Measurements from ENCODE around the gene CDH13. TPM values are rescaled to one million over a fixed set of nuclear protein-coding genes. Genes with fewer than 3 reads are reported as not detected.

CDH13 gene
- total RNA-seq (2014; rRNA removed; shearing (Covaris generic)) = 60.7 and 62.5 TPM in 2 replicates

DNA sequence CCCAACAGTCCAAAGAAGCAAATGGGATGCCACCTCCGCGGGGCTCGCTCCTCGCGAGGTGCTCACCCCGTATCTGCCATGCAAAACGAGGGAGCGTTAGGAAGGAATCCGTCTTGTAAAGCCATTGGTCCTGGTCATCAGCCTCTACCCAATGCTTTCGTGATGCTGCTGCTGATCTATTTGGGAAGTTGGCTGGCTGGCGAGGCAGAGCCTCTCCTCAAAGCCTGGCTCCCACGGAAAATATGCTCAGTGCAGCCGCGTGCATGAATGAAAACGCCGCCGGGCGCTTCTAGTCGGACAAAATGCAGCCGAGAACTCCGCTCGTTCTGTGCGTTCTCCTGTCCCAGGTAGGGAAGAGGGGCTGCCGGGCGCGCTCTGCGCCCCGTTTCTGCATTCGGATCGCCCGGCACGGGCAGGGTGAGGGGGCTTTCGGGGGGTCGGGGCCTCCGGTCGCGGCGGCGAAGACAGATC, at the start of gene CDH13:
Gene CDH13, plus strand, starts transcription at position 179 of the 471 bp plus-strand sequence.
- Histone ChIP-seq H3K36me3 (no peaks in the 10 kb centered on the region), H3K4me3 (peak within 1 kb of the TSS; percentile 68), H3K9me3 (replicated peaks) (no peaks in the 10 kb centered on the region), H3K27ac (peak within 1 kb of the TSS; percentile 98), H3K4me1 (replicated peaks) (peaks cover 41% of the 10 kb centered on the region), H3K27me3 (replicated peaks) (no peaks in the 10 kb centered on the region)
- DNase-seq (ENCODE audit: low read depth in 1 of 2, low spot score in 2 of 2) = peak; percentile 53 to 59

DNA sequence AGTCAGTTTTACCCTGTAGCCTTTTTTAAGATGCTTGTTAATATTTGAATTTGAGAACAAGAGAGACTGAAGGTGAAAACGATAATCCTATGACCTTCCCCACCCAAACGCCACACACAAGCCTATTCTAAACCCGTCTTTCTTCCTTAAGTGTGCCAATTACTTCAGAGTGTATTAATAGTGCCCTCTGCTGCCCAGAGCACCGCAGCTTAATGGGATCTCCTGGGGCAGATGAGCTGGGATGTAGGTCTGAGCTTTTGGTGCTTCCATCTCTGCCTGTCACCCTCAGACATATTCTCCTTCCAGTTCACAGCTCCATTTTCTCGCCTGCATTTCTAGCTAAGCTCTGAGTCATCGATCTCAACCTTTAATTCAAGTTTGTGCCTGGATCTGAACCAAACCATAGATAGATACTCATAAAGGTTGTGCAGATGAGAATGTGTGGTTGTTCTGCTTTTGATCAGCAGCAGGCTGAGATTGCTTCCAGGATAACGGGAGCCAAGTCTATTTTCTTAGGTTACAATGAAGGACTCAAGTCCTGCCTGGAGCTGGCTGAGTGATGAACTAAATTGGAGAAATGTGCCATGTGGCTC, 46.4 kb upstream of the CDH13 start:
- no peaks in the 10 kb centered on the region for H3K27me3 ChIP-seq (replicated peaks)
- no peak overlapping the region for H3K27ac ChIP-seq
- 0 out of 2 replicates have a peak, but pooled peaks cover 5% of the 10 kb centered on the region for H3K9me3 ChIP-seq (replicated peaks)
- no peaks in the 10 kb centered on the region for H3K36me3 ChIP-seq
- peaks cover 30% of the 10 kb centered on the region for H3K4me1 ChIP-seq (replicated peaks)
- H3K4me3 ChIP-seq = no peak overlapping the region
- no peak for DNase-seq (ENCODE audit: low read depth in 1 of 2, low spot score in 2 of 2)

DNA sequence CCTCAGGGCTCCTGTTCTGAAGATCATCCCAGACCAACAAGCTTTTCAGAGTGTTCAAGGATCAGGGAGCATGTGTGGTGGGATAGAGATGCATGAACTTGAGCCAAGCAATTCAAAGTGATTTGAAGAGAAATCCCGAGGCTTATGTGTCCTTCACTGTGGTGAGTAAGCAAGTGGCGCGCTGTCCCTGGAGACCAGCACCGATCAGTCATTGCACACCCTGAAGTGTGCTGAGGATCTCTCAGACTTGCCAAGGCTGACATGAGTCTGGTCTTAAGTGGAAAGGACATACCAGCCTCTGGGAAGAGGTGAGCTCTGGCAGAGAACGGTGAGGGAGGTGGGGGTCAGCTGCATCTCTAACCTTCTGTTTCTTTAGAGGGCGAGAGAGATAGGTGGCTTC, 43.8 kb upstream of the CDH13 start:
- Histone ChIP-seq H3K4me1 (replicated peaks) (peaks cover 43% of the 10 kb centered on the region), H3K27ac (0 out of 2 replicates have a peak overlapping the region, but pooled peaks have one; percentile 5), H3K4me3 (no peak overlapping the region), H3K27me3 (replicated peaks) (no peaks in the 10 kb centered on the region), H3K36me3 (no peaks in the 10 kb centered on the region), H3K9me3 (replicated peaks) (0 out of 2 replicates have a peak, but pooled peaks cover 5% of the 10 kb centered on the region)
- no peak for DNase-seq (ENCODE audit: low read depth in 1 of 2, low spot score in 2 of 2)

DNA sequence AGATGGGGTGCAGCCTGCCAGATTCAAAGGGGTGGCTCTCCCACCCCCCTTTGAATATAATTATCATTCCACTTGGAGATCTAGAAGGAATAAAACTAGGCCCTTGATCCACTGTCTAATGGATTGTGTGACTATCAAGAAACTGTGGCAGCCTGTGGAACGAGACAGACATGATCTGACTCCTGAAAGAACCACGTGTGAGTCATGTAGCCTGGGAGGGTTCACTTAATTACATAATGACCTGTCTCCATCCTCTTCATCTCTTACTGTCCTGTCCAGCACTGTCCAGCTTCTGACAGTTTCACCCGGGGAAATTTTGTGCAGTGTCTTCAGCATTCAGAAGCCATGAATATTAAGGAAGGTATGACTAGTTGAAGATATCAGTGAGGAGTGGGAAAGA, 43.3 kb upstream of the CDH13 start:
- DNase-seq (ENCODE audit: low read depth in 1 of 2, low spot score in 2 of 2) = peak in 1 of 2 experiments; percentile 31
- 0 out of 2 replicates have a peak, but pooled peaks cover 5% of the 10 kb centered on the region for H3K9me3 ChIP-seq (replicated peaks)

DNA sequence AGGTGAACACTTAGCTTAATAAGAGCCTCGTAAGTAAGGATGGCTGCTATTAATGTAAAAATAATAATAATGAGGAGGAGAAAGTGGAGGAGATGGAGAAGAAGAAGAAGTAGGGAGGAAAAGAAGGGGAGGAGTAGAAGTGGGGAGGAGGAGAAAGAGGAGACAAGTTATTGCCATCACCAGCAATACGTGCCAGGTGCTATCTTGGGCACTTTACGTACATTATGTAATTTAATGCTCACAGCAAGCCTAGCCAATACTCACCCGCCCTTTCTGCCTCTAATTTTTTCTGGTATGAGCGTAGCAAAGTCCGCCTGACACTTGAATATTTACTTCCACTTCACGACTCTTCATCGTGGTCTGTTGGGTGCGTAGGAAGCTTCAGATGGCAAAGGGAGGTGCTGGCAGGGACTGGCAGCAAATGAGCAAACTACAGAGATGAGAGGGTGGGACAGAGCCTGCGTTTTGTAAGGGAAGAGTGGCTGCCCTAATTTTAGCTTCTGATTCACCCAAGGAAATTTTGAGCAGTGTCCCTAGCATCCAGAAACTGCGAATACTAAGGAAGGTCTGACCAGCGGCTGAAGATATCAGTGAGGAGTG, 42.1 kb upstream of the CDH13 start:
- Histone ChIP-seq H3K27ac (peak overlapping the region; percentile 82), H3K9me3 (replicated peaks) (0 out of 2 replicates have a peak, but pooled peaks cover 5% of the 10 kb centered on the region), H3K4me3 (no peak overlapping the region), H3K27me3 (replicated peaks) (no peaks in the 10 kb centered on the region), H3K36me3 (no peaks in the 10 kb centered on the region), H3K4me1 (replicated peaks) (peaks cover 43% of the 10 kb centered on the region)
- no peak for DNase-seq (ENCODE audit: low read depth in 1 of 2, low spot score in 2 of 2)

More for the DNA sequence above, 43.3 kb upstream of the CDH13 start:
- no peaks in the 10 kb centered on the region for H3K27me3 ChIP-seq (replicated peaks)
- no peaks in the 10 kb centered on the region for H3K36me3 ChIP-seq
- no peak overlapping the region for H3K4me3 ChIP-seq
- H3K27ac ChIP-seq = 0 out of 2 replicates have a peak overlapping the region, but pooled peaks have one; percentile 5
- peaks cover 43% of the 10 kb centered on the region for H3K4me1 ChIP-seq (replicated peaks)

DNA sequence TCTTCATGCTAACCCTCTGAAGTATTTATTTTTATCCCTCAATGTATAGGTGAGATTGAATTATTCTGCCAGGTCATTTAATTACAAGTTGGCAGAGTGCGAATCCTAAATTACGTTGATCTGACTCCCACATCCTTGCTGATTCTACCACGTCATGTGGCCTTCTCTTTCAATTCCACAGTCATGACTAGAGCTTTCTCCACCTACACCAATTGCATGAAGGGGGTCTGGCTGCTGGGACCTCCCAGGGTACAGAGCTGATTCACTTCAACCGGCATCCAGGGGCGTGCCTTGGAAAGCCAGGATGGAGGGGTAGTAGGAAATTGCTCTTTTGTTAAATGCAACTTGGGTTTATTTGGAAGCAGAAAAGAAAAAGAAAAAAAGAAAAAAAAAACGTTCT, 41.1 kb upstream of the CDH13 start:
- Histone ChIP-seq H3K9me3 (replicated peaks) (0 out of 2 replicates have a peak, but pooled peaks cover 5% of the 10 kb centered on the region), H3K4me1 (replicated peaks) (peaks cover 43% of the 10 kb centered on the region), H3K27ac (peak overlapping the region; percentile 82), H3K27me3 (replicated peaks) (no peaks in the 10 kb centered on the region), H3K4me3 (no peak overlapping the region), H3K36me3 (no peaks in the 10 kb centered on the region)
- peak; percentile 91 to 94 for DNase-seq (ENCODE audit: low read depth in 1 of 2, low spot score in 2 of 2)

DNA sequence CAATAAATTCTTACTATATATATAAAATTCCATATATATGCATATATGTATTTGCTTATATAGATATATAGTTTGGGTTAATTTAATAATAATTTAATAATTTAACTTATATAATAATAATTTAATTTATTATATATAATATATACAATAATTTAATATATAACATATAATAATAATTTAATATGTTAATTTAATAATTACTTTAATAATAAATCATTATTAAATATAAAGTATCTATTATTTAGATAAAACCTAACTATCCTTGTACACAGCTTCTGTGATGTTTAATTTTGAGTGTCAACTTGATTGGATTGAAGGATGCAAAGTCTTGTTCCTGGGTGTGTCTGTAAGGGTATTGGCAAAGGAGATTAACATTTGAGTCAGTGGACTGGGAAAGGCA, 40.6 kb upstream of the CDH13 start:
- H3K36me3 ChIP-seq = no peaks in the 10 kb centered on the region
- no peak overlapping the region for H3K4me3 ChIP-seq
- H3K9me3 ChIP-seq (replicated peaks) = 0 out of 2 replicates have a peak, but pooled peaks cover 5% of the 10 kb centered on the region
- H3K4me1 ChIP-seq (replicated peaks) = peaks cover 43% of the 10 kb centered on the region
- DNase-seq (ENCODE audit: low read depth in 1 of 2, low spot score in 2 of 2) = no peak
- no peaks in the 10 kb centered on the region for H3K27me3 ChIP-seq (replicated peaks)
- peak overlapping the region; percentile 22; the same call in 1 of the 2 replicates for H3K27ac ChIP-seq

DNA sequence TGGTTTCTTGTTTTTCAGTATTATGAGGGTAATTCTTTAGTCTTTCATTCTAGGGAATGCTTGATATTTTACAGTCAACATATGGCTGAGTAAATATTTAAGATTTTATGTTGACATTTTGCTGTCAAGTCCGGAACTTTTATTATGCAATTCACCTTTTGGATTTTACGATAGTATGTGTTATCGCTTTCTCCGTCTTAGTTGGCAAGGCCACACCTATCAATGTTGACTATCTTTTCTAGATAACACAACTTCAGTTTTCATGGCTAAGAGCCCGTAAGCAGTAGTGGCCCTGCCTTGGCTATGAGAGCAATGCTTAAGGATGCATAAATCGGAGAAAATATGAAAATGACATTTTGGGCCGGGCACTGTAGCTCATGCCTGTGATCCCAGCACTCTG, 39.5 kb upstream of the CDH13 start:
- DNase-seq (ENCODE audit: low read depth in 1 of 2, low spot score in 2 of 2) = no peak
- 0 out of 2 replicates have a peak, but pooled peaks cover 5% of the 10 kb centered on the region for H3K9me3 ChIP-seq (replicated peaks)
- peak overlapping the region; percentile 22 for H3K27ac ChIP-seq
- H3K36me3 ChIP-seq = no peaks in the 10 kb centered on the region
- H3K27me3 ChIP-seq (replicated peaks) = no peaks in the 10 kb centered on the region
- peaks cover 43% of the 10 kb centered on the region for H3K4me1 ChIP-seq (replicated peaks)
- H3K4me3 ChIP-seq = no peak overlapping the region

DNA sequence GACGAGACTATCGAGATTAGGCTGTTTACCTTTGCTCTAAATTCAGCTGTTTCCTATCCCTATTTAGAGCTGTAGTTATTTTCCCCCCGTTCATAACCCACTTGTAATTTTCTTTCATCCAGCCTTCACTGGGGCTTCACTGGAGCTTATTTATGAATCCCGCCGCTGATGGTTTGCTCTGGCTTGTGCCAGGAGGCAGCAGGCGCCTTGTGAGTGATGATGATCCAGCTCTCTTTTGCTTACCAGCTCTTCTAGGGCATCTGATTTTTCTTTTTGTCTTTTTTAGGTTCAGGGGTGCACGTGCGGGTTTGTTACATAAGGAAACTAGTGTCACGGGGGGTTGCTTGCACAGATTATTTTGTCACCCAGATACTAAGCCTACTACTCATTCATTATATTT, 37.4 kb upstream of the CDH13 start:
- Histone ChIP-seq H3K27ac (no peak overlapping the region), H3K27me3 (replicated peaks) (no peaks in the 10 kb centered on the region; the same call in 1 of the 2 replicates), H3K4me1 (replicated peaks) (peaks cover 22% of the 10 kb centered on the region), H3K36me3 (no peaks in the 10 kb centered on the region), H3K9me3 (replicated peaks) (0 out of 2 replicates have a peak, but pooled peaks cover 5% of the 10 kb centered on the region), H3K4me3 (no peak overlapping the region)
- no peak for DNase-seq (ENCODE audit: low read depth in 1 of 2, low spot score in 2 of 2)

DNA sequence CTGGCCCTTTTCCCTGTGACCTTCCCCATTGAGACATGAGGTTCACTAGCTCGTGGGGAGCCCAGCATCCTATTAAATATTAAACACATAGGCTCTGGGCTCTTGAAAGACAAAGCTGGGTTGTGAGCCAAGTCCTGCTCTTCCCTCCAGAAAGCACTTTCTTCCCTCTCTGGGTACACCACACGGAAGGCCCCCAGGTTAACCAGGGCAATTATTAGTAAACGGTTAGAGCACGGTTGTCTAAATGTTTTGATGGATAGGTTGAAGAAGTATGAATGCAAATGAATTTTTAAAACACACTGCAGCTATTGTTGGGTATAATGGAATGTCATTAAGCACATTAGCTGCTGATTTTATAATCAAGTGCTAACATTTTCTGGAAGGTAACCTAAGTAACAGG, 32.7 kb upstream of the CDH13 start:
- 0 out of 2 replicates have a peak, but pooled peaks cover under 1% of the 10 kb centered on the region for H3K9me3 ChIP-seq (replicated peaks)
- H3K27me3 ChIP-seq (replicated peaks) = no peaks in the 10 kb centered on the region; the same call in 1 of the 2 replicates
- no peaks in the 10 kb centered on the region for H3K4me1 ChIP-seq (replicated peaks)
- DNase-seq (ENCODE audit: low read depth in 1 of 2, low spot score in 2 of 2) = no peak
- no peak overlapping the region for H3K4me3 ChIP-seq
- H3K36me3 ChIP-seq = no peaks in the 10 kb centered on the region
- H3K27ac ChIP-seq = no peak overlapping the region

DNA sequence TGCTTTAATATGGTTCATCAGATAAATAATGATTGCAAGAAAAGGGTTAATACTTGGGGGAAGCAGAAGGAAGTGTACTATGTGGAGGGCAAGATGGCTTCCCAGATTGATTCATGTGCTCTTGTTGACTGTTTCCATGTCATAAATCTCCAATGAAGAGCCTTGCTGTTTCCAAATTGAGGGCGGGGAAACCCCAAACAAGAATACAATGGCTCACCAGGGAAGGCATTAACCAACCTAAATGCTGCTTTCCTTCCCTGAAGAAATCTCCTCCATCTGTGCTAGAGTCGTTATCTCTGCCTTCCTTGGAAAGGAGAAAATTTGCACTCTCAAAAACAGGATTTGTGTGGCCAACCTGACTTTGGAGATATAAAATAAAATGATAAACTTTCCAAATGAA, 28.0 kb upstream of the CDH13 start:
- no peak overlapping the region for H3K27ac ChIP-seq
- DNase-seq (ENCODE audit: low read depth in 1 of 2, low spot score in 2 of 2) = no peak

DNA sequence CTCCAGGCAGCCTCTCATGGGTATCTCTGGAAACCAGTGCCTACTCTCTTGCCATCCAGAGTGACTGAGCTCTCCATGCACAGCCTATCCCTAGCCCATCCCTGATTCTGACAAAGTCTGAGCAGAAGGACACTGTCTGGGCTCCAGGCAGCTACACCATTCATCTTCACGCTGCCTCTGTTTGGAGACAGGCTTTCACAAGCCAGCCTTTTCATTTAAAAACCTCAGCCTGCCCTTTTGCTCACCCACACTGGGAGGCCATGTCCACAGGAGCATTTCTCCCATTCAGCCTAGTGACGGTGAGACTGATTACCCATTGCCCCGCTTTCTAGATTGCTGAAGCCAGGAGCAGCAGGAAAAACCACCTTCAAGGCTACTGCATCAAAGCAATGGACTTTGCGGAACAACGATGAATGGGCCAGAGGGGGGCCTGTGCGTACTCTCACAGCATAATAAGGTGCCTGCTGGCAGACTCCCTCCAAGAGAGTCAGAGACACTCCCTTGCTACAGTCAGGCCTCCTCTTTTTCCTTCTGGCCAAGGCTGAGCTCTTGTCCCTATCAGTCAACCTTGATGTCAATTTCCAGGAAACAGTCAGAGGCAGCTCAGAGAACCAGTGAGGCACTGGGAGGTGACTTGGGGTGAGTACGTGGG, 24.7 kb upstream of the CDH13 start:
- no peak overlapping the region for H3K27ac ChIP-seq
- 0 out of 2 replicates have a peak, but pooled peaks cover 4% of the 10 kb centered on the region for H3K9me3 ChIP-seq (replicated peaks)
- no peak overlapping the region for H3K4me3 ChIP-seq
- no peaks in the 10 kb centered on the region for H3K36me3 ChIP-seq
- H3K27me3 ChIP-seq (replicated peaks) = no peaks in the 10 kb centered on the region
- peaks cover 4% of the 10 kb centered on the region; the same call in 1 of the 2 replicates for H3K4me1 ChIP-seq (replicated peaks)
- no peak for DNase-seq (ENCODE audit: low read depth in 1 of 2, low spot score in 2 of 2)

More for the DNA sequence above, 28.0 kb upstream of the CDH13 start:
- no peak overlapping the region for H3K4me3 ChIP-seq
- 0 out of 2 replicates have a peak, but pooled peaks cover 4% of the 10 kb centered on the region for H3K9me3 ChIP-seq (replicated peaks)
- no peaks in the 10 kb centered on the region; the same call in 1 of the 2 replicates for H3K27me3 ChIP-seq (replicated peaks)
- H3K36me3 ChIP-seq = no peaks in the 10 kb centered on the region
- no peaks in the 10 kb centered on the region for H3K4me1 ChIP-seq (replicated peaks)

DNA sequence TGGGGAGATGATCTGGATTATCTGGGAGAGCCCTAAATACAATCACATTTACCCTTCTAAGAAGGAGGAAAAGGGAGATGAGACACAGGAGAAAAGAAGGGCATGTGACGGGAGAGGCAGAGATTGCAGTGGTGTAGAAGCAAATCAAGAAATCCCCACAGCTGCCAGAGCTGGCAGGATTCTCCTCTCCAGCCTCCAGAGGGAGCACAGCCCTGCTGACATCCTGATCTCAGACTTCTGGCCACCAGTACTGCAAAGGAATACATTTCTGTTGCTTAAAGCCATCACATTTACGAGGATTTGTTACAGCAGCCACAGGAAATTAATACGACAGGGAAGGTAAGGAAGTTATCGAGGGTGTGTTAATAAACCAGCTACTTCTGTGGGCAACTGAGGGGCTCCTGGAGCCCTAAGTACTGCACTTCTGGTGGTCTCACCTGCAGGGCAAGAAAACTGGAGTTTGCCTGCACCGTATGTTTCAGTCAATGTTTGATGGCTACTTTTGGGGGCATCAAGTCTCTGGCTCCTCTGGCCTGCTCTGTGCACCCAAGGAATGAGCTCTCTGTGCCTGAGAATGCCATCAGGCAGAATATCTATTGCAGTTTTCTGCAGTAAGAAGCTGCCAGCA, 22.9 kb upstream of the CDH13 start:
- Histone ChIP-seq H3K4me3 (no peak overlapping the region), H3K27me3 (replicated peaks) (no peaks in the 10 kb centered on the region), H3K27ac (no peak overlapping the region), H3K4me1 (replicated peaks) (peaks cover 4% of the 10 kb centered on the region; the same call in 1 of the 2 replicates), H3K36me3 (no peaks in the 10 kb centered on the region), H3K9me3 (replicated peaks) (0 out of 2 replicates have a peak, but pooled peaks cover 4% of the 10 kb centered on the region)
- peak; percentile 50 to 59 for DNase-seq (ENCODE audit: low read depth in 1 of 2, low spot score in 2 of 2)

Data from SJSA1 (cell line).